Measurements from ENCODE around the gene RBBP6.
"Not testable (repeated sequence)": the region's sequence is repeated elsewhere in the genome, so short reads cannot be mapped to it uniquely, and the experiment has no call there.

RBBP6 gene

DNA sequence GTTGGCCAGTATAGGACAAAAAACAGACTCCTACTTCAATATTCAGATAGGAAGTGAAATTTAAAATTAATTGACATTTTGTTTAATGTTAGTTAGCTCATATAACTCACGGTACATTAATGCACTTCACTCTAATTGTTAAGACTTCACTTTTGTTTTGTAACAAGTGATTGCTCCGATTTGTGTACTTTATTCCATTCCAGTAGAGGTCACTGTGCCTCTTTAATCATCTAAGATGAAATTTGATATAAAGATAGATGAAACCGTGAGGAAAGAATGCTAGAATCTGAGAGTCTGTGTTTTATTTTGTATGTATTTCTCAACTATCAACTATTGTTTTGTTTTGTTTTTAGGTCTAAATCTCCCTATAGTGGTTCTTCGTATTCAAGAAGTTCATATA is 29.0 kb downstream of the RBBP6 start:
- DNase-seq (ENCODE audit: low read depth) = no peak

DNA sequence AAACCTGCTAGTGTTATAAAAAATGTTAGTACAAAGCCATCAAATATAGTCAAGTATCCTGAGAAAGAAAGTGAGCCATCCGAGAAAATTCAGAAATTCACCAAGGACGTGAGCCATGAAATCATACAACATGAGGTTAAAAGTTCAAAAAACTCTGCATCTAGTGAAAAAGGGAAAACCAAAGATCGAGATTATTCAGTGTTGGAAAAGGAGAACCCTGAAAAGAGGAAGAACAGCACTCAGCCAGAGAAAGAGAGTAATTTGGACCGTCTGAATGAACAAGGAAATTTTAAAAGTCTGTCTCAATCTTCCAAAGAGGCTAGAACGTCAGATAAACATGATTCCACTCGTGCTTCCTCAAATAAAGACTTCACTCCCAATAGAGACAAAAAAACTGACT is 31.7 kb downstream of the RBBP6 start:
- no peak for DNase-seq (ENCODE audit: low read depth)

DNA sequence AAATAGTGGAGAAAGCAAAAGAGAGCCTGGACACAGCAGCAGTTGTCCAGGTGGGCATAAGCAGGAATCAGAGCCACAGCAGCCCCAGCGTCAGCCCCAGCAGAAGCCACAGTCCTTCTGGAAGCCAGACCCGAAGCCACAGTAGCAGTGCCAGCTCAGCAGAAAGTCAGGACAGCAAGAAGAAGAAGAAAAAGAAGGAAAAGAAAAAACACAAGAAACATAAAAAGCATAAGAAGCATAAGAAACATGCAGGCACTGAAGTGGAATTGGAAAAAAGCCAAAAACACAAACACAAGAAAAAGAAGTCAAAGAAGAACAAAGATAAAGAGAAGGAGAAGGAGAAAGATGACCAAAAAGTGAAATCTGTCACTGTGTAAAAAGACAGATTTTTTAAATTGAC is 32.7 kb downstream of the RBBP6 start:
- no peak for DNase-seq (ENCODE audit: low read depth)

DNA sequence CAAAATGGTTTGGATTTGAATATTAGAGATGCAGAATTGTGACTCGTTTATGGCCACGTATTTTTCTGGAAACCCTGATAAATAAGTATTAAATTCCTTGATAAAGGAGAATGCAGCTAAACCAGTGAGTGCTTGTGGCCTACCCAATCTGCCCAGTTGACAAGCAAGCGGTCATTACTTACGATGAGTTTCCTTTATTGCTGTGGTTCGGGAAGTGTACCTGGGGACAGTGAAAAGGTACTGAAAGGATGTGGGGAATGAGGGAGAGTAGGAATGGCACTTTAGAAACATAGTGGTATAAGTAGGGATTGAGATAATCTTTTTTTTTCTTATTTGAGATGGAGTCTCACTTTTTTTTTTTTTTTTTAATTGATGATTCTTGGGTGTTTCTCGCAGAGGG is 33.8 kb downstream of the RBBP6 start:
- no peak for DNase-seq (ENCODE audit: low read depth)

DNA sequence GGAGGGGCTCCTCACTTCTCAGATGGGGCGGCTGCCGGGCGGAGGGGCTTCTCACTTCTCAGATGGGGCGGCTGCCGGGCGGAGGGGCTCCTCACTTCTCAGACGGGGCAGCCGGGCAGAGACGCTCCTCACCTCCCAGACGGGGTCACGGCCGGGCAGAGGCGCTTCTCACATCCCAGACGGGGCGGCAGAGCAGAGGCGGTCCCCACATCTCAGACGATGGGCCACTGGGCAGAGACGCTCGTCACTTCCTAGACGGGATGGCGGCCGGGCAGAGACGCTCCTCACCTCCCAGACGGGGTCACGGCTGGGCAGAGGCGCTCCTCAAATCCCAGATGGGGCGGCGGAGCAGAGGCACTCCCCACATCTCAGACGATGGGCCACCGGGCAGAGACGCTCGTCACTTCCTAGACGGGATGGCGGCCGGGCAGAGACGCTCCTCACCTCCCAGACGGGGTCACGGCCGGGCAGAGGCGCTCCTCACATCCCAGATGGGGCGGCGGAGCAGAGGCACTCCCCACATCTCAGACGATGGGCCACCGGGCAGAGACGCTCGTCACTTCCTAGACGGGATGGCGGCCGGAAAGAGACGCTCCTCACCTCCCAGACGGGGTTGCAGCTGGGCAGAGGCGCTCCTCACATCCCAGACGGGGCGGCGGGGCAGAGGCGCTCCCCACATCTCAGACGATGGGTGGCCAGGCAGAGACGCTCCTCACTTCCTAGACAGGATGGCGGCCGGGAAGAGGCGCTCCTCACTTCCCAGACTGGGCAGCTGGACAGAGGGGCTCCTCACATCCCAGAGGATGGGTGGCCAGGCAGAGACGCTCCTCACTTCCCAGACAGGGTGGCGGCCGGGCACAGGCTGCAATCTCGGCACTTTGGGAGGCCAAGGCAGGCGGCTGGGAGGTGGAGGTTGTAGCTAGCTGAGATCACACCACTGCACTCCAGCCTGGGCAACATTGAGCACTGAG is 35.4 kb downstream of the RBBP6 start:
- not testable (repeated sequence) for DNase-seq (ENCODE audit: low read depth)

DNA sequence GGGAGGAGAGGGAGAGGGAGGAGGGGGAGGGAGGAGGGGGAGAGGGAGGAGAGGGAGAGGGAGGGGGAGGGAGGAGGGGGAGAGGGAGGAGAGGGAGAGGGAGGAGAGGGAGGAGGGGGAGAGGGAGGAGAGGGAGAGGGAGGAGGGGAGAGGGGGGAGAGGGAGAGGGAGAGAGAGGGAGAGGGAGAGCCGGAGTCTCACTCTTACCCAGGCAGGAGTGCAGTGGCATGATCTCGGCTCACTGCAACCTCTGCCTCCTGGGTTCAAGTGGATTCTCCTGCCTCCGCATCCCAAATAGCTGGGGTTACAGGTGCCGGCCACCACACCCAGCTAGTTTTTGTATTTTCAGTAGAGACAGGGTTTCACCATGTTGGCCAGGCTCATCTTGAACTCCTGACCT is 36.4 kb downstream of the RBBP6 start:
- not testable (repeated sequence) for DNase-seq (ENCODE audit: low read depth)

DNA sequence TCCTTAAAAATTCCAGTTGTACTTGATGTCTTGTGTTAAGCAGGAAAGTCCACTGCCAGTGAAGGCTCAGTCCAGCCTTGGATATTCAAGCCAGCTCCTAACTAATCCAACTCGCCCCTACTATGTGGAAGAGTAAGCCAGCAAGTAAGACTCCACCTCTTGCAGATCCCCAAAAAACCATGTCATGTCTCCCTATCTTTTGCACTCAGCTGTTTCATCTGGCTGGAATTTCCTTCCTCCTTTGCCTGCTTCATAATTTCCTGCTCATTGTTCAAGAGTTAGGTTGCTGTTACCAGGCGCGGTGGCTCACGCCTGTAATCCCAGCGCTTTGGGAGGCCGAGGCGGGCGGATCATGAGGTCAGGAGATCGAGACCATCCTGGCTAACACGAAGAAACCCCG is 37.8 kb downstream of the RBBP6 start:
- no peak for DNase-seq (ENCODE audit: low read depth)

DNA sequence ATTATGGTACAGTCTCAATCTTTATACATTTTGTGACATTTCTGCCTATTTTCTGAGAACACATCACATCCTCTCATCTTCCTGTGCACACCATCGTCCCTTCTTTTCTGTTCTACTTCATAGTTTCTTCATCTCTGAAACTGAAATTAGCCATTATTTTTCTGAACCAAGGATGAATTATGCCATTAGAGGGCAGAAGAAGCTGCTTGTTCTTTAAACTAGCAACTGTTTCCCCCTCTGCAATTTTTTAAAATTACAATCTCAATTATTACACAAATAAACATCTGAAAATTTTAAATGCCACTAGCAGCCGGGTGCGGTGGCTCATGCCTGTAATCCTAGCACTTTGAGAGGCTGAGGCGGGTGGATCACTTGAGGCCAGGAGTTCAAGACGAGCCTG is 41.3 kb downstream of the RBBP6 start:
- no peak for DNase-seq (ENCODE audit: low read depth)

DNA sequence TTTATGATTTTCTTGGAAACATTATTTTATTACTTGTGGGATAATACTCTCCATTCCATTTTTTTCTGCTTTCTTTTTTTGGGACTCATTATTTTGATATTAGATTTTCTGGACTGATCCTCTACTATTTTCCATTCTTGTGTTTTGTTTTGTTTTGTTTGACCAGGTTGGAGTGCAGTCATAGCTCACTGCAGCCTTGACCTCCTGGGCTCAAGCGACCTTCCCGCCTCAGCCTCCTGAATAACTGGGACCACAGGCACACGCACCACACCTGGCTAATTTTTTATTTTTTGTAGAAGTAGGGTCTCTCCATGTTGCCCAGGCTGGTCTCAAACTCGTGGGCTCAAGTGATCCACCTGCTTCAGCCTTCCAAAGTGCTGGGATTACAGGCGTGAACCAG is 44.1 kb downstream of the RBBP6 start:
- DNase-seq (ENCODE audit: low read depth) = no peak

DNA sequence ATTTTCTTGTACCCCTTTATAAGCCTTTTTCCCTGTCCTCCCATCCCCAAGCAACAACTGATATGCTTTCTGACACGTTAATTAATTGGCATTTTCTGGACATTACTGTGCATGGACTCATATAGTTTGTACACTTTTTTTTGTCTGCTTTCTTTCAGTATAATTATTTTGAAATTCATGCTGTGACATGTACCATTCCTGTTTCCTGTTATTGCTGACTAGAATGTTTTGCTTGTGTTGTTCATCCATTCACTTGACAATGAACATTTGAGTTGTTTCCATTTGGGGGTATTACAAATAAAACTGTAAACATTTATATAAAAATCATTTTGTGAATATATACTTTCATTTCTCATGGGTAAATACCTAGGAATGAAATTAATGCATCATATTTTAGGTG is 50.6 kb downstream of the RBBP6 start:
- no peak for DNase-seq (ENCODE audit: low read depth)

DNA sequence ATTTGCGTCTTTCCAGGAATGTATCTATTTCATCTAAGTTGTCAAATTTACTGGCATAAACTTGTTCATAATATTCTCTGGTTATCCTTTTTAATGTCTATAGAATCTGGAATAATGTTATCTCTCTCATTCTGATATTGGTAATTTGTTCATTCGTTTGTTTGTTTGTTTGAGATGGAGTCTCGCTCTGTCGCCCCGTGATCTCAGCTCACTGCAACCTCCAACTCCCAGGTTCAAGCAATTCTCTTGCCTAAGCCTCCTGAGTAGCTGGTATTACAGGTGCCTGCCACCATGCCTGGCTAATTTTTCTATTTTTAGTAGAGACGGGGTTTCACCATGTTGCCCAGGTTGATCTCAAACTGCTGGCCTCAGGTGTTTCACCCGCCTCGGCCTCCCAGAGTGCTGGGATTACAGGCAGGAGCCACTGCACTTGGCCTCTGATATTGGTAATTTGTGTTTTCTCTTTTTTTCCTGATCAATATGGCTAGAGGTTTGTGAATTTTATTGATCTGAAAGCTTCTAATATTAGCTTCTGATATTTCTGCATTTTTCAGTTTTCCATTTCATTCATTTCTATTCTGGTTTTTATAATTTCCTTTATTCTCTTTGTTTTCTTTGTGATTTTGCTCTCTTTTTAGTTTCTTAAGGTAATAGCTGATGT is 59.5 kb downstream of the RBBP6 start:
- no peak for DNase-seq (ENCODE audit: low read depth)

DNA sequence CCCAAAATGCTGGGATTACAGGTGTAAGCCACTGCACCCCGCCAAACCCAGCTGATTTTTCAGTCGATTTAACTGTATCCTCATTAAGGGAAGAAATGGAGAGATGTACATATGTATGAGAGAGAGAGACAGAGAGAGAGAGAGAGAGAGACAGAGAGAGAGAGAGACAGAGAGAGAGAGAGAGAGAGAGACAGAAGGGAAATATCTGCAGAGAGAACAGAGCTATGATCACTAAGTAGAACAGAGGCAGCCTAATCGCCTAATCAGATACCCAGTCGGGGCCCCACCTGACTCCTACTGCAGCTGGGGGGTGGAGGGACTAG is 70.0 kb downstream of the RBBP6 start:
- DNase-seq (ENCODE audit: low read depth) = no peak

DNA sequence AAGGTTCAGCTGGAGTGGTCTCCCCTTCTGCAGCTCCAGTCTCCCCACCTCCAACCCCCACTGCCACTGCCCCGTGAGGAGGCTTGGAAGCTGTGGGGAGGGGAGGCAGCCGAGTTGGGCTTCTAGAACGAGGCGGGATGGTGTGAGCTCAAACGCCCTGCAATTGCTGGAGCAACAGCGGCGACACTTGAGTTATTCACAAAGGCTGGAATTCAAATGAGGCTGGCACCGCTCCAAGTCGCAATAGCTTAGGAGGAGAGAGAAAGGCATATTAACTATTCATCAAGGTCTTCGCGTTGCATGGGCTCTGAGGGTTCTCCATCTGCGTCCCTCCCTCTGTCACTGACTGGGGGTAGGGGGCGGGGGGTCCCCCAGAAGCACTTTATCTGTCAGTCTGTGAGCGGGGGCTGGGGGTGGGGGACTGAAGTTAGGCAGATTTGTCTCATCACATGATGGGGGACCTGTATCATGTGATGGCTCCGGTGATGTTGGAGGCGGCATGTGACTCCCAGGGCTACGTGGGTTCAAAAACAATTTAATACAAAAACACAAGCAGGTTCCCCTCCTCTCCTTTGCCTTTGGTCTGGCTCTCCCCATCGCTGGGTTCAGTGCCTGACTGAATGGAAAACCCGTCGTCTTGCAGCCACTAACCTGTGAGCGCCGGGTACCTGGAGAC is 70.5 kb downstream of the RBBP6 start:
- DNase-seq (ENCODE audit: low read depth) = no peak

DNA sequence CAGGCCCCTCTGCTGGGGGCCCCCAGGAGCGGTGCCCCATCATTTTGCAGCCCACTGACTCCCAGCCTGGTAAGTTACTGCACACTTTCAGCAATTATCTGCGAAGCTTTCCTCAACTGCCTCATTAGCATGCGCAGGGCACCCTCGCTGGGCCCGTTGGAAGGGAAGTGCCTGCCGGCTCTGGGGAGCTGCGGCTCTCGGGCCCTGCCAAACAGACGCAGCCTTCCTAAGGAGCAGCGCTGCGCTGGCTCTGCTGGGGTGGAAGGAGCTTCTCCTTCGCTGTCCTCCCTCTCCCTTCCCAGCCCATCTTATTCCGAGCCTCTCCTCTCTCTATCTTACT is 71.0 kb downstream of the RBBP6 start:
- DNase-seq (ENCODE audit: low read depth) = no peak

DNA sequence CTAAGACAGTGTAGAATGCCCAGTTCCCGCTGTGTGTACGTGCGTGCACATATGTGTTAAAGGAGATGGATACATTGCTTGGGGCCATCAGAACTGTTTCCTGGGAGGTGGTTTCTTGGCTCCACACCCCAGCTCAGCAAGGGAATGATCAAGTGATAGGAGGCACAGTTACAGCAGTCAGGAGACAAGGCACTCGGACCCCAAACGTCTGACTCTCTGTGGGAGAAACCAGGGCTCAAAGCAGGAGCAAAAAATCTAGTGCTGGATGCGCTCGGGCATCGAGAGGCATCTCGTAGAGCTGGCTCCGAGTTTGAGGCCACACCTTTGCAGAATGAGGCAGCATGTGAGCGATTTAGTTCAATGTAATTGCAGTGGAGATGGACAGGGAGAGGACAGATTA is 71.9 kb downstream of the RBBP6 start:
- no peak for DNase-seq (ENCODE audit: low read depth)

DNA sequence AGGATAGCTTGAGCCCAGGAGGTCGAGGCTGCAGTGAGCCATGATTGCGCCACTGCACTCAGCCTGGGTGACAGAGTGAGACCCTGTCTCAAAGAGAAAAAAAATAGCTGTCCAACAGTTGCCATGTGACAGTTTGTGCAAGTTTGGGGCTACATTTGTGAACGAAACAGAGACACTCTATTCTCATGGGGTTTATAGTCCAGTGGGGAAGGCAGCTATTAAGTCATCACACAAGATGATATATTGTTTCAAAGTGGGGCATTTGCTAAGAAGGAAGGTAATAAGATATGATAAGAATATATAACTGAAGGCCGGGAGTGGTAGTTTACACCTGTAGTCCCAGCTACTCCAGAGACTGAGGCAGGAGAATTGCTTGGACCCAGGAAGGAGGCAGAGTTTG is 73.3 kb downstream of the RBBP6 start:
- DNase-seq (ENCODE audit: low read depth) = no peak

DNA sequence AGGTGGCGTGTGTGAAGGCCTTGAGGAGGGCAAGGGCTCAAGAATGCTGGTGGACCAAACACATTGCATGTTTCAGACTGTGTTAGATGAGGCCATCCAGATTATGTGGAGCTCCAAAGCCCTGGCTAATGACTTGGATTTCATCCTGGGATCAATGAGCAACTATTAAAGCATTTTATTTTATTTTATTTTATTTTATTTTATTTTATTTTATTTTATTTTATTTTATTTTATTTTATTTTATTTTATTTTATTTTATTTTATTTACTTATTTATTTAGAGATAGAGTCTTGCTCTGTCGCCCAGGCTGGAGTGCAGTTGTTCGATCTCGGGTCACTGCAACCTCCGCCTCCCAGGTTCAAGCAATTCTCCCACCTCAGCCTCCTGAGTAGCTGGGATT is 73.9 kb downstream of the RBBP6 start:
- DNase-seq (ENCODE audit: low read depth) = not testable (repeated sequence)

DNA sequence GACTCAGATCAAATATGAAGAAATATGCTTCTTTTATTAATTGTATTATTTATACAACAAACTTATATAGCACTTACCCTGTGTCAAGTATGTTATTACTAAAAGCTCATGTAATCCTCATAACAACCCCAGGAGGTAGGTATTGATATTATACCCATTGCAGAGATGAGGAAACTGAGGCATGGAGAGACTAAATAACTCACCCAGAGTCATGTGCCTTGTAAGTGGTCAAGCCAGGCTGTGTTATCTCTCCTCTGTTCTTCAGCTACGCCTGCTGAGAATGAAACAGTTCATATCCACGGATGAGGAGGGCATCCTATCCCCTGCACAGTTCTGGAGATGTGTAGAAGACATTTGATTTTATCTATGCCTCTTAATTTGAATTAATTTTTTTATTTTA is 78.1 kb downstream of the RBBP6 start:
- no peak for DNase-seq (ENCODE audit: low read depth)
